ENCODE data around the gene RGS3. TPM values are rescaled to one million over a fixed set of nuclear protein-coding genes. Genes with fewer than 3 reads are reported as not detected.
A peak's percentile ranks its signal among the peaks of the same experiment; 100 is the strongest.

The RGS3 gene
- total and polyA plus RNA-seq, 2 donors (not counting 3 experiments of a cell fraction or from before 2014, with no cell fraction given) = 356 to 416 TPM

DNA sequence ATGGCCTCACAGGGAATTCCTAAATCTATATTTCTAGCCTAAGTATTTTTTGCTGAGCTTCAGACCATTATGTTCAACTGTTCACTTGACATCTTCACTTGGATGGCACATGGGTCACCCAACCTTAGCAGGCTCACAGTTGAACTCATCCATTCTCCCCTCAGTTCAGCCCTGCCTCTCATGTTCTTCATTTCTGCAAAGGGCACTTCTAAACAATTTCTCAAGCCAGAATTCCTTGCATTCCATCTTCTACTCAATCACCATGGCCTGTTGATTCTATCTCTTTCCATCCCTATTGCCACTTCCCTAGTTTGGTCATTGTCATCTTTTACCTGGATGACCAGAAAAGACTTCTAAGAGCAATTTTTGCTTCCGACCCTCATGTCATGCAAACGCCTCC, 7.3 kb upstream of the RGS3 start:
- CTCF ChIA-PET = interaction anchor here (1.4 to 3.1 kb wide), 7 partner anchors 10 to 133 kb away, joined by 7 to 31 read pairs (median 11); no protein-coding TSS in a partner anchor
- no peaks in the 10 kb centered on the region for H3K36me3 ChIP-seq (ENCODE audit: control insufficient read depth in 2 of 2, extremely low read depth in 1 of 2, insufficient read depth in 2 of 2, low read length in 2 of 2)
- BruUV-seq (replicated peaks) = no TSS peak
- peak overlapping the region; percentile 4 for H3K4me2 ChIP-seq (ENCODE audit: insufficient read depth, low read length)
- no peak overlapping the region for H3K9ac ChIP-seq (replicated peaks; ENCODE audit: extremely low read depth, insufficient read depth, low read length)
- H3K4me1 ChIP-seq (ENCODE audit: control insufficient read depth, extremely low read depth, insufficient read depth, low read length) = peaks cover 22% of the 10 kb centered on the region
- H3K9me3 ChIP-seq (replicated peaks; ENCODE audit: control insufficient read depth, insufficient read depth, low read length) = no peaks in the 10 kb centered on the region
- POLR2A ChIA-PET = interaction anchor here (1.6 to 2.7 kb wide), 3 partner anchors 28 to 138 kb away, joined by 4 to 18 read pairs (median 10); no protein-coding TSS in a partner anchor
- DNase-seq (ENCODE audit: low read depth, low spot score) (no peak), FAIRE-seq (no peak)
- H3K9me1 ChIP-seq (replicated peaks; ENCODE audit: control insufficient read depth, extremely low read depth, insufficient read depth, low read length) = no peaks in the 10 kb centered on the region
- dilution Hi-C loops (cut with MboI; ENCODE audit: extremely low pct_ligation_motif_present, low sequenced_read_pairs) (no loop called here), intact Hi-C loops (cut with micrococcal nuclease) (no loop called here)
- no peaks in the 10 kb centered on the region for H3K27me3 ChIP-seq (ENCODE audit: control insufficient read depth in 2 of 2, insufficient read depth in 2 of 2, low read length in 2 of 2)
- peak overlapping the region; percentile 94 for H3K27ac ChIP-seq (ENCODE audit: insufficient read depth, low read depth, low read length)
- H3K79me2 ChIP-seq (ENCODE audit: control insufficient read depth, insufficient read depth, low read length) = no peaks in the 10 kb centered on the region
- H3K4me3 ChIP-seq (replicated peaks in 1 of 3; ENCODE audit: insufficient read depth in 1 of 3, low read depth in 1 of 3, low read length in 3 of 3) = no peak overlapping the region
- no peak for TF ChIP-seq JUN (IDR thresholded peaks at IDR 0.05; ENCODE audit: borderline replicate concordance, insufficient read depth, insufficient read length, low read depth)
- no peak for TF ChIP-seq EZH2 (IDR thresholded peaks at IDR 0.05; ENCODE audit: borderline replicate concordance, low read depth, low read length, severe bottlenecking)
- no peak for TF ChIP-seq MAX (IDR thresholded peaks at IDR 0.05; ENCODE audit: insufficient read depth, insufficient read length)
- TF ChIP-seq, protein P1, sequence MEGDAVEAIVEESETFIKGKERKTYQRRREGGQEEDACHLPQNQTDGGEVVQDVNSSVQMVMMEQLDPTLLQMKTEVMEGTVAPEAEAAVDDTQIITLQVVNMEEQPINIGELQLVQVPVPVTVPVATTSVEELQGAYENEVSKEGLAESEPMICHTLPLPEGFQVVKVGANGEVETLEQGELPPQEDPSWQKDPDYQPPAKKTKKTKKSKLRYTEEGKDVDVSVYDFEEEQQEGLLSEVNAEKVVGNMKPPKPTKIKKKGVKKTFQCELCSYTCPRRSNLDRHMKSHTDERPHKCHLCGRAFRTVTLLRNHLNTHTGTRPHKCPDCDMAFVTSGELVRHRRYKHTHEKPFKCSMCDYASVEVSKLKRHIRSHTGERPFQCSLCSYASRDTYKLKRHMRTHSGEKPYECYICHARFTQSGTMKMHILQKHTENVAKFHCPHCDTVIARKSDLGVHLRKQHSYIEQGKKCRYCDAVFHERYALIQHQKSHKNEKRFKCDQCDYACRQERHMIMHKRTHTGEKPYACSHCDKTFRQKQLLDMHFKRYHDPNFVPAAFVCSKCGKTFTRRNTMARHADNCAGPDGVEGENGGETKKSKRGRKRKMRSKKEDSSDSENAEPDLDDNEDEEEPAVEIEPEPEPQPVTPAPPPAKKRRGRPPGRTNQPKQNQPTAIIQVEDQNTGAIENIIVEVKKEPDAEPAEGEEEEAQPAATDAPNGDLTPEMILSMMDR (IDR thresholded peaks at IDR 0.05; ENCODE audit: extremely low read depth in 1 of 2, insufficient read depth in 1 of 2, low read depth in 1 of 2, low read length in 2 of 2) = no peak
- TF ChIP-seq POLR2AphosphoS5 (IDR thresholded peaks at IDR 0.05; ENCODE audit: insufficient read depth, low read depth, low read length) = no peak
- H4K20me1 ChIP-seq (replicated peaks; ENCODE audit: control insufficient read depth, extremely low read depth, insufficient read depth, low read length) = no peaks in the 10 kb centered on the region
- no peak overlapping the region for H2AFZ ChIP-seq (ENCODE audit: low read depth, low read length)
